Adipose tissue (tissue), 3 donors: ENCODE measurements around the gene KRTAP3-3. TPM values are rescaled to one million over a fixed set of nuclear protein-coding genes. Genes with fewer than 3 reads are reported as not detected.
"Not testable (repeated sequence)": the region's sequence is repeated elsewhere in the genome, so short reads cannot be mapped to it uniquely, and the experiment has no call there.

Experiments used
- H3K27ac ChIP-seq: one replicate; pipeline ENCODE4 v1.5.1; 2013; ENCODE audit warnings: low read depth, low read length
- WGBS, 3 donors: extraction: QIAGEN DNeasy Blood & Tissue Kit; methylation state at CpG; one replicate each; pipeline ENCODE4 v1.1.7; 2013; 5-methylcytosine and 5-hydroxymethylcytosine counted together
- polyA plus RNA-seq, 3 donors: library from polyadenylated mRNA; stranded (reverse); fragments of 200-250 nt; gene quantifications; one replicate each; pipeline ENCODE4 v1.2.3, GENCODE V29; 2013
- donor health status: healthy with polysubstance abuse.
- donor health status: Bipolar disorder and iron deficiency.
- donor health status: healthy.

KRTAP3-3 gene
- not detected for polyA plus RNA-seq

DNA sequence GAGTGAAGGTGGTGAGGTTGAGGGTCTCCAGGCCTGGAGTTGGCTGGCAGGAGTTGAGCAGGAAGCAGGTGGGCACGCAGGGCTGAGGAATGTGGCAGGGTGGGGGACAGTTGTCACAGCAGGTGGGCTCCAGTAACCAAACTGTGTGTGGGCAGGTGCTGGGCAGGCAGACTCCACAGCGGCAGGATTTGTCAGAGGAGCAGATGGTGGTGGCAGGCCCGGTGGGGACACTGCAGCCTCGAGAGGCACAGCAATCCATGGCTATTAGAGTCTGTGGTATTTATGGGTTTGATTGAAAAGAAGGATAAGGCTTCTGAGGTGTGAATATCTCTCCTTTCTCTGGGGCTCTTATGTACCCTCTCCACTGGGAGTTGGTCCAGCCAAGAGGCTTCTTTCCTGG lies at the start of gene KRTAP3-3:
KRTAP3-3 (minus strand) TSS at position 326 of the 400 bp plus-strand sequence; CDS start at position 259, 67 bp downstream.
- 38 to 54% (median 43%) methylated on average over 4 of the region's 4 CpGs for WGBS, 3 donors
- no peak within 1 kb of the TSS for H3K27ac ChIP-seq

DNA sequence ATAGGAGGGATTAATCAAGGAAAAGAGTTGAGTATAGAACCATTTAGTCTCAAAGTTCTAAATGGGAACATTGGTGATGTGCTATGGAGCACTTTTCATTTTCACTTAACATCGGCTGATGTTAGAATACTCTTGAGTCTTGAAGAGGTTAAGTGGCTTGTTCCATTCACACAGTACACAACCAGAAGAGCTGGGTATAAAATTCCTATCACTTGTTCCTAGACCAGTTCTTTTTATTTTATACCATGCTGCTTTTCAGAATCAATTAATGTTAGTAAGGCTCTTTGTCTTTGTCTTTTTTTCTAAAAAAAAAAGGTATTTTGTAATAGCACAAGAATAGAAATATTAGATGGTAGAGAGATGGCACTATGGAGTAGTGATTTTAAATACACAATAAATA lies 49.0 kb upstream of the KRTAP3-3 start:
- no peak overlapping the region for H3K27ac ChIP-seq
- 97 to 100% (median 100%) methylated on average over 1 of the region's 1 CpG for WGBS, 3 donors

DNA sequence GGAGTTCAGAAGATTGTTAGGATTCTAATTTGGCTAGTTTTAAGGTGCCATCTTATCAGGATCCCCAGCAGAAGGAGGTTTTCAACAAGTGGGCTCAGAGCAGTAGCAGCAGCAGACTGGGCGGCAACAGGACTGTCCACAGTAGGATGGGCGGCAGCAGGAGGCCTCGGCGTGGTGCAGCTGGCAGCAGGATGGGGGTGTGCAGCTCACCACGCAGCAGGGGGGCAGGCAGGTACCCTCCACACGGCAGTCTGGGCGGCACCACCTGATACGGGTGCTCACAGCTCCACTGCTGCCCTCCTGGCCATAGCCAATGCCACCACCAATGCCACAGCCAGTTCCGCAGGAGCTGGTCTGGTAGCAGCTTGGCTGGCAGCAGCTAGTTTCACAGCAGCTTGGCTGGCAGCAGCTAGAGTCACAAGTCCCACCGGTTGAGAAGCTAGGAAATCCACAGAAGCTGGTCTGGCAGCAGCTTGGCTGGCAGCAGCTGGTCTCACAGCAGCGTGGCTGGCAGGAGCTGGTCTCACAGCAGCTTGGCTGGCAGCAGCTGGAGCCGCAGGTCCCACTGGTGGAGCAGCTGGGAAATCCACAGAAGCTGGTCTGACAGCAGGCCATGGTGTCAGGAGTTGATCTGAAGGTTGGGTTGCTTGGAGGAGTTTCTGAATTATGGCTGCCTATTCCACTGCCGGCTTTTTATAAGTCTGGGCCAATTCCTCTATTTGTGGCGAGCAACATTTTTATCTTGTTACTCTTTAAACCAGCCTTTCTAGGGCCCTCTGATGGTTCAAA lies 47.0 kb upstream of the KRTAP3-3 start, which contains the start of gene KRTAP1-1:
KRTAP1-1 (minus strand) TSS at position 668 of the 789 bp plus-strand sequence; CDS start at position 615, 53 bp downstream.
- 58 to 84% (median 73%) methylated on average over 13 to 14 of the region's 14 CpGs for WGBS, 3 donors
- not testable (repeated sequence) for H3K27ac ChIP-seq

GRCh38 chr17:41037853-41038350 lies 43.9 kb upstream of the KRTAP3-3 start:
- WGBS, 3 donors = 72 to 84% (median 81%) methylated on average over 2 of the region's 2 CpGs
- no peak overlapping the region for H3K27ac ChIP-seq

- not testable (repeated sequence) for H3K27ac ChIP-seq
- WGBS, 3 donors = 75 to 87% (median 85%) methylated on average over 8 to 10 of the region's 10 CpGs
These were observed 40.5 kb upstream of the KRTAP3-3 start, which contains the start of gene KRTAP1-3 for GRCh38 chr17:41034346-41034935. Gene KRTAP1-3, minus strand, starts transcription at chr17:41034874. Its CDS starts 53 bp downstream, at chr17:41034821.

GRCh38 chr17:41029633-41030245 lies 35.8 kb upstream of the KRTAP3-3 start, which contains the start of gene KRTAP1-4:
Gene KRTAP1-4, minus strand, starts transcription at chr17:41030195. Its CDS starts 117 bp downstream, at chr17:41030078.
- WGBS, 3 donors = 83 to 86% (median 83%) methylated on average over 12 of the region's 12 CpGs
- H3K27ac ChIP-seq = no peak within 1 kb of the TSS

- H3K27ac ChIP-seq = no peak within 1 kb of the TSS
- WGBS, 3 donors = 62 to 83% (median 81%) methylated on average over 9 of the region's 9 CpGs
These were observed 32.9 kb upstream of the KRTAP3-3 start, which contains the start of gene KRTAP1-5 for GRCh38 chr17:41026715-41027471. Gene KRTAP1-5, minus strand, starts transcription at chr17:41027208. Its CDS starts 53 bp downstream, at chr17:41027155.

GRCh38 chr17:41024697-41025096 lies 30.7 kb upstream of the KRTAP3-3 start:
- 60 to 77% (median 76%) methylated on average over 3 of the region's 3 CpGs for WGBS, 3 donors
- no peak overlapping the region for H3K27ac ChIP-seq

GRCh38 chr17:41020336-41020735 lies 26.4 kb upstream of the KRTAP3-3 start:
- no peak overlapping the region for H3K27ac ChIP-seq

GRCh38 chr17:41019415-41019814 lies 25.5 kb upstream of the KRTAP3-3 start:
- WGBS, 3 donors = 93 to 97% (median 93%) methylated on average over 3 of the region's 3 CpGs
- H3K27ac ChIP-seq = no peak overlapping the region

- WGBS, 3 donors = 54 to 63% (median 56%) methylated on average over 3 of the region's 3 CpGs
- H3K27ac ChIP-seq = no peak overlapping the region
These were observed 24.6 kb upstream of the KRTAP3-3 start for GRCh38 chr17:41018541-41018940.

GRCh38 chr17:41016578-41017215 lies 22.7 kb upstream of the KRTAP3-3 start:
- no peak overlapping the region for H3K27ac ChIP-seq
- WGBS, 3 donors = 73 to 80% (median 79%) methylated on average over 13 of the region's 13 CpGs

DNA sequence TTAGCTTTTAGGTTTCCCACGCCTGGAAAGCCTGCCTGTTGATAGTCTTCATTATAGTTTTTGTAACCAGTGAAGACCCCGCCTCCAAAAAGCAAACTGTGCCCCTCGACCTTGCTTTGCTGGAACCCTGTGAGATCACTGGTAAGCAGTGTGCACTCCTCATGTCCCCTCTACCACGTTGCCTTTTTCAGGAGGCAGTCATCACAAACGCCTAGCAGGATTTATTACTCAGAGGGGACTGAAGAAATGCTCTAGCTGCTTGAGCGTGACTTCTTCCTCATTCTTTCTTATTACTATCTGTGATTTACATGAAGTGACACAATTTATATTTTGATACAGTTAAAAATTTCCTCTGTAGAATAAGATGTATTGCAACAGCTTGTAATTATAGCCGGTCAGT lies 21.5 kb upstream of the KRTAP3-3 start:
- 62 to 71% (median 67%) methylated on average over 7 of the region's 7 CpGs for WGBS, 3 donors
- H3K27ac ChIP-seq = no peak overlapping the region

- no peak overlapping the region for H3K27ac ChIP-seq
- WGBS, 3 donors = 23 to 37% (median 33%) methylated on average over 1 of the region's 1 CpG
These were observed 19.6 kb upstream of the KRTAP3-3 start for GRCh38 chr17:41013606-41014005.

DNA sequence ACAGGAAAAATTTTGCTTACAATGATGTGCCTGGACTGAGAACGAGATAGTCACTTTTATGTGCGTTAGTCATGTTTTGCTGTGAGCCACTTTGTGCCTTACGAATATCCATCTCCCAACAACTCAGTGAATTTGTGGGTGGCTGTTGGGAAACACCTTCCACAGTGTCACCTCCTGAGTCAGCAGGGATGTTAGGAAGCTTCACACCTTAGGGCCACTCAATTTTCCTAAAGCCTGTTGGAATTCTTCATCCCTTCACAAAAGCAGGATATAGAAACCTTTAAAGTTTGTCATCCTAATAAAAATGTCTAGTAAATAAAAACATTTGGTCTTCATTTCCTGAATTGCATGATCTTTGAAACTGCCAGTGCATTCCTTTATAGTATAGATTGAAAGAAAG lies 19.2 kb upstream of the KRTAP3-3 start:
- H3K27ac ChIP-seq = no peak overlapping the region
- 82 to 87% (median 84%) methylated on average over 3 of the region's 3 CpGs for WGBS, 3 donors

GRCh38 chr17:41012326-41013120 lies 18.6 kb upstream of the KRTAP3-3 start:
- 70 to 82% (median 74%) methylated on average over 6 of the region's 6 CpGs for WGBS, 3 donors
- no peak overlapping the region for H3K27ac ChIP-seq

- H3K27ac ChIP-seq = no peak overlapping the region
These were observed 16.5 kb upstream of the KRTAP3-3 start for GRCh38 chr17:41010441-41010840.
